NCI-H2107 treated with DMSO at 0.1 percent for 48 hours (cell line): ENCODE results near the gene RBM18.
A peak's percentile ranks its signal among the peaks of the same experiment; 100 is the strongest.

Experiments
- DNase-seq: peaks from one replicate; lab custom pipeline; 2025; ENCODE audit not compliant: unreplicated experiment; lab: John Stamatoyannopoulos, UW

Gene RBM18

GRCh38 chr9:122206118-122207046, 58.3 kb downstream of the RBM18 start:
- DNase-seq, result no peak

- DNase-seq, result no peak
Observed at GRCh38 chr9:122205176-122205575, 59.5 kb downstream of the RBM18 start.

GRCh38 chr9:122204491-122204890, 60.1 kb downstream of the RBM18 start:
- DNase-seq, result no peak

- DNase-seq, result no peak
Observed at GRCh38 chr9:122204055-122204454, 60.6 kb downstream of the RBM18 start.

- DNase-seq, result no peak
Observed at GRCh38 chr9:122202111-122202510, 62.5 kb downstream of the RBM18 start.

GRCh38 chr9:122201641-122202040, 63.0 kb downstream of the RBM18 start:
- DNase-seq, result no peak

GRCh38 chr9:122200960-122201595, 63.6 kb downstream of the RBM18 start:
- DNase-seq, result no peak

GRCh38 chr9:122197882-122198281, 66.8 kb downstream of the RBM18 start:
- DNase-seq, result no peak

GRCh38 chr9:122197426-122197825, 67.2 kb downstream of the RBM18 start:
- peak; percentile 90 for DNase-seq

GRCh38 chr9:122195875-122196274, 68.8 kb downstream of the RBM18 start:
- no peak for DNase-seq

GRCh38 chr9:122193651-122194050, 71.0 kb downstream of the RBM18 start:
- DNase-seq, result no peak

- DNase-seq, result no peak
Observed at GRCh38 chr9:122192914-122193525, 71.6 kb downstream of the RBM18 start.

- DNase-seq, result no peak
Observed at GRCh38 chr9:122192261-122192875, 72.3 kb downstream of the RBM18 start.

GRCh38 chr9:122191584-122191983, 73.1 kb downstream of the RBM18 start:
- DNase-seq, result no peak

GRCh38 chr9:122190597-122191381, 73.9 kb downstream of the RBM18 start:
- no peak for DNase-seq

GRCh38 chr9:122188369-122188768, 76.3 kb downstream of the RBM18 start:
- DNase-seq, result no peak
